GM18868 (cell line): ENCODE results near the gene HIF1A.
"Not testable (repeated sequence)": the region's sequence is repeated elsewhere in the genome, so short reads cannot be mapped to it uniquely, and the experiment has no call there.

Experiments used
- ATAC-seq: cut with Tn5 transposase; IDR thresholded peaks from one replicate; pipeline ENCODE4 v1.9.1; 2021; ENCODE audit warnings: mild to moderate bottlenecking, moderate library complexity; ENCODE audit not compliant: unreplicated experiment

The HIF1A gene

DNA sequence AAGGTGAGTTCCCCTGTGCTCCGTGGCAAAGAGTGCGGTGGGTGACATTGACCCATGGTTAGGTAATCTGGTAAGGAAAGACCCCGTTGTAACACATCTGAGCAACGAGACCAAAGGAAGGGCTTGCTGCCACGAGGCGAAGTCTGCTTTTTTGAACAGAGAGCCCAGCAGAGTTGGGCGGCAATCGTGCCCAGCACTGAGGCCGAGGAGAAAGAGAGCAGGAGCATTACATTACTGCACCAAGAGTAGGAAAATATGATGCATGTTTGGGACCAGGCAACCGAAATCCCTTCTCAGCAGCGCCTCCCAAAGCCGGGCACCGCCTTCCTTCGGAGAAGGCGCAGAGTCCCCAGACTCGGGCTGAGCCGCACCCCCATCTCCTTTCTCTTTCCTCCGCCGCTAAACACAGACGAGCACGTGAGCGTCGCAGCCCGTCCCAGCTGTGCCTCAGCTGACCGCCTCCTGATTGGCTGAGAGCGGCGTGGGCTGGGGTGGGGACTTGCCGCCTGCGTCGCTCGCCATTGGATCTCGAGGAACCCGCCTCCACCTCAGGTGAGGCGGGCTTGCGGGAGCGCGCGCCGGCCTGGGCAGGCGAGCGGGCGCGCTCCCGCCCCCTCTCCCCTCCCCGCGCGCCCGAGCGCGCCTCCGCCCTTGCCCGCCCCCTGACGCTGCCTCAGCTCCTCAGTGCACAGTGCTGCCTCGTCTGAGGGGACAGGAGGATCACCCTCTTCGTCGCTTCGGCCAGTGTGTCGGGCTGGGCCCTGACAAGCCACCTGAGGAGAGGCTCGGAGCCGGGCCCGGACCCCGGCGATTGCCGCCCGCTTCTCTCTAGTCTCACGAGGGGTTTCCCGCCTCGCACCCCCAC lies at the start of gene HIF1A:
Gene HIF1A, plus strand, starts transcription at position 684 of the 865 bp plus-strand sequence. CDS start 292 bp downstream, outside the sequence.
- ATAC-seq = peak; percentile 90

DNA sequence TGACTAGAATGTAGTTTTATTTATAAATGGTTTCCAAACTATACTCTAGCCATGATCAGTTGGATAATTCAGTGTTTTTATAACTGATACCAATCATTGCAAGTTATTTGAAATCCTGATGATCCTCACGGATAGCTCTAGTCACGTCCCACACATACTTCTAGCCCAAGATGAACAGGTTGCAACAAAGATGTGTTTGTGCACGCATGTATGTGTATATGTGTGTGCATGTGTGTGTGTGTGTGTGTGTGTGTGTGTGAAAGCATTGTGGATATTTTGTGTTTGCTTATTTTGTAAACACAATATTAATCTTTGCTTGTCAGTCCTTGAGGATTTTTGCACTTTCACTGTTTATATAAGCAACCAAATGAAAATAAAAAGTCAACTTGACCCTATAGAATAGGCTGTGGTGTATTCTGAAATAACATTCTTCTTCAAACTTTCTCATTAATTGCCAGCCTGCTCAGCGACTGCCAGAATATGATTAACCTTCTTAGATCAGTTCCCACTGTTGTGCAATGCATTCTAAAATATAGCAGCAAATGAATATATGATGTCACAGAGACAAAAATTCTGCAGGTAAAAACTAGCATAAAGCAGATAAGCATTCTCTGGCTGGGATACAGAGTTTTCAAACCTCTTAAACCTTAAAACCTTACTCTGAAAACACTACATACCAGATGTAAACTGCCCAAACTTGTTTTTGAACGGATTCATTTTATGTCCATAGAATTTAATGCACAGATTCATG lies 48.8 kb upstream of the HIF1A start:
- no peak for ATAC-seq

DNA sequence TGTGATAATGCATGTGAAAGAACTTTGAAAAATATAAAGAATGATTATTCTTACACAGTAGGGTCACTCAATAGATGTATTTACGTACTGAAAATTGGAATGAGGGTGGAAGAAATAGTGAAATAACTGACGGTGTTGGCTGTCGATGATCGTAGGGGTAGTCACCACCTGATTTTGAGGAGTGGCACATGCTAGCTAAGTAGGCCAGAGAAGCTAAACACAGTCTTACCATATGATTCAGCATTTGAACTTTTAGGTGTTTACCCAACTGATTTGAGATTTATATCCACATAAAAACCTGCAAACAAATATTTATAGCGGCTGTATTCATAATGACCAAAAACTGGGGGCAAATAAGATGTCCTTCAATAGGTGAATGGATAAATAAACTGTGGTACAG lies 47.6 kb upstream of the HIF1A start:
- ATAC-seq = no peak

DNA sequence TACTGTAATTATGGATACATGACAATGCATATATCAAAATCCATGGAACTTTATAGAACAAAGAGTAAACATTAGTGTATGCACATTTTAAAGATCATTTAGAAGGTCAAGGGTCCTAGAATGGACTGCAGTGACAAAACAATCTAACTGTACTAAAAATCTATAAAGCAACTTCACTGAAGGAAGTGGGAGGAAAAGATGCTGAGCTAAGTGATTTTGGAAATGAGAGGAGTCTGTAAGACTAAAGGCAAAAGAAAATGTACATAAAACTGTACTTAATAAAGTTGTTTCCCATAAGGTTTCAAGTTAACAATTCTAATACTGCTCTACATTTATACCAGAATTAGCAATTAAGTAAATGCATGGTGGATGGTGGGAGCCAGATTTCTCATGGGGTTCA lies 46.9 kb upstream of the HIF1A start:
- ATAC-seq = no peak

- ATAC-seq = no peak
These were observed 46.0 kb upstream of the HIF1A start for GRCh38 chr14:61649283-61649682.

DNA sequence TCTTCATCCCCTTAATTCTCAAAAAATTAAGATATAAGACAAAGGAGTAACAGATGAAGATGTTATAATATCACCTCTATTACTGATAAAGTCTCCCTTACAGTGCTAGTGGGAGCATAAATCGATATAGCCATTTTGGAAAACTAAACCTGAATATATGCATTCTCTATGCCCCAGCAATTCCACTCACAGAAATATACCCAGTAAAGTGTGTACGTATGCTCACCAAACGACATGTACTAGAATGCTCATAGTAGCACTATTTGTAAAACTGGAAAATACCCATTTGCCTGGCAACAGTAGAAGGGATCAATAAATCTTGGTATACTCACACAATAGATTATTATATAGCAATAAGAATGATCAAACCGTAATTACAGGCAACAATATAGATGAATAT lies 44.0 kb upstream of the HIF1A start:
- ATAC-seq = no peak

DNA sequence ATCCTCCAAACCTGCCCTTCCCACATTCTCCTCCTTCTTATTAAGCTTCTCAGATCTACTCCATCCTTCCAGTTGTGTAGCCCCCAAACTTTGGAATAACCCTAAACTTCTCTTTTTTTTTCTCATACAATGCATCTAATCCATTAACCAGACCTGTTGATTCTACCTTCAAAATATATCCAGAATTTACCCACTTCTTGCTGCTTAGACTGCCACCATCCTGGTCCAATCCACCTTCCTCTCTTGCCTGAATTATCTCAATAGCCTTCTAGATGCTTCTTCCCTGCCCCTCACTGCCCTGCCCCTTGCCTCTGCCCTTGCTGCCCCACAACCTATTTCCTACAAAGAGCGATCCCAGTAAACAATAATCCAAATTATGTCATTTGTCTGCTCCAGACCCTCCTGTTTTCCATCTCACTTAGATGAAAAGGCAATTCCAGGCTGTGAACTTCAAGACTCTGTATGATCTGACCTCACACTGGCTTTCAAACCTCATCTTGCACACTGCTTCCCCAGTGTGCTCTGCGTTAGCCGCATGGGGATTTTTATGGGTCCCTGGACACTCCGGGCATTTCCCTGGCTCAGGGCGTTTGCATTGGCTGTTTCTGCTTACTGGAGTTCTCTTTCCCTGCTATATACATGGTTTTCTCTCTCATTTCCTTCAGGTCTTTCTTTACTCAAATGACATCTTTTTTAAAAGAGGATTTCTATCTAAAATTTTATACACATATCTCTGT lies 42.6 kb upstream of the HIF1A start:
- peak; percentile 85 for ATAC-seq

DNA sequence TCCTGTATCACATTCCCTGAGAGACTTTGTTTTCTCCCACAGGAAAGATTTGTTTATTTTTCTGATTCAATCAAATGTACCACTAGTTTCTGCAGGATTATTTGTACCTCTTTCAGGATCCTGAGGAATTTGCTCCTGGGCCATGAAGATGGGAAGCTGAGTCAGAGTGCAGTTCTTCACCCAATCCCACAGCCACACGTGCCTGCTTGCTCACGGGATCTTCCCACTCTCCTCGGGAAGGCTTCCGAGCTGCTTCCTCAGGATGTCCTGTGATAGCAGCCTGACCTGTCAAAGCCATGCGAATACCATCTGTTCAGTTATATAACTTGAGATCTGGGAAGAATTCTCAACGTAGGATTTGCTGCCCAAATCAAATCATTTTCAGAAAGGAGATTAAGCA lies 41.8 kb upstream of the HIF1A start:
- no peak for ATAC-seq

- ATAC-seq = no peak
These were observed 41.3 kb upstream of the HIF1A start for GRCh38 chr14:61654026-61654425.

DNA sequence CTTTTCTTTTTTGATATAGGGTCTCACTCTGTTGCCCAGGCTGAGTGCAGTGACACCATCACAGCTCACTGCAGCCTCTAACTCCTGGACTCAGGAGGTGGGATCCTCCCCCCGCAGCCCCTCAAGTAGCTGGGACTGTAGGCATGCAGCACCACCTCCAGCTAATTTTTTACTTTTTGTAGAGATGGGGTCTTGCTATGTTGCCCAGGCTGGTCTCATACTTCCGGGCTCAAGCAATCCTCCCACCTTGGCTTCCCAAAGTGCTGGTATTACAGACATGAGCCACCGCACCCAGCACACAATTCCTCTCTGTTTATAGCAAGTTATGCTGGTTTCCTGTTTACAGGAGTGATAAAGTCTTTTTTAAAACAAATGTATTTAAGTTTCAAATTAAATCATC lies 39.5 kb upstream of the HIF1A start:
- no peak for ATAC-seq

DNA sequence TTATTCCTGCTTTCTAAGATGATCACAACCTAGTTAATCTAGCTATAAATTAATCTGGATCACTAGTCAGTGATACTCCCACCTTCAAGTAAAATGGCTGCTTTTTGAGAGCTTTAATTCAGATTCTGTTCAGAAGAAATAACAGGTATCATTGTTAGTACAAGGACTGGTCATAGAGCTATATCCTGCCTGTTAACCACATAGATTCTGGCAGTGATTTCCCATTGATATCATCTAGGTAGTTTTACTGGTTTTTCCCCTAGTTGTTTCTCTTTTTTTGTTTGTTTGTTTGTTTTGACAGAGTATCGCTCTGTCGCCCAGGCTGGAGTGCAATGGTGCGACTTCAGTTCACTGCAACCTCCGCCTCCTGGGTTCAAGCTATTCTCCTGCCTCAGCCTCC lies 39.0 kb upstream of the HIF1A start:
- ATAC-seq = no peak

- not testable (repeated sequence) for ATAC-seq
These were observed 37.2 kb upstream of the HIF1A start for GRCh38 chr14:61658111-61658510.

GRCh38 chr14:61659582-61659981 lies 35.7 kb upstream of the HIF1A start:
- no peak for ATAC-seq

- peak; percentile 32 for ATAC-seq
These were observed 33.6 kb upstream of the HIF1A start for GRCh38 chr14:61661471-61662400.

DNA sequence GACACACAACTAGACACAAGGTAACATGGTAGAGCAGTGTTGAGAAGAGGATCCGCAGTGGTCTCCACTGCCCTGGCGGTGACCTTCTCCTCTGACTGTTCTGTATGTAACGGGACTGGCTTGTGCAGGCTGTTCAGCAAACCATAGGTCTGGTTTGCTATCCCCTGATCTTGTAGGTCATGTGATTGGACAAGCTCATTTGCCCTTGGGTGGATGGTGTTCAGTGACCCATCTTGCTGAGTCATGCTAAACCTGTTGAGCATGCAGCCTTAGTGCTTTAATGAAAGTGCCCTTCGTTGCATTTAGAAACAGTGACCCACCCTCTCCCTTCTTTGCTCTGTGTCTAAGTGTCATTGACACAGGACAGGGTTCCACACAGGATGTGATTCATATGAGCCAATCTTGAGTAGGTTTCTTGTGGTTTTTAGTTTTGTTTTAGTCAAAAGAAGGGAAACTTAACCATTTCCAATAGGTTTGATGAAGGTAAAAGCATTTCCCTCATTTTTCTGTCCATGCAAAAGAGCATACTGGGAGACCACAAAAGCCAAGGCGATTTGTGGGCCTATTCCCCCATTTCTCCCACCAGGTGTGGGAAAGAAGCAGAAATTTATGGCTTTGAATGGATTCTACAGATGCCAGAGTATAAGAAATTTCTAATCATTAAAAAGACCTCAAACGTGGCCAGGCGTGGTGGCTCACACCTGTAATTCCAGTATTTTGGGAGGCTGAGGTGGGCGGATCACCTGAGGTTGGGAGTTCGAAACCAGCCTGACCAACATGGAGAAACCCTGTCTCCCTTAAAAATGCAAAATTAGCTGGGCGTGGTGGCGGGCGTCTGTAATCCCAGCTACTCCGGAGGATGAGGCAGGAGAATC lies 32.6 kb upstream of the HIF1A start:
- ATAC-seq = peak; percentile 78

DNA sequence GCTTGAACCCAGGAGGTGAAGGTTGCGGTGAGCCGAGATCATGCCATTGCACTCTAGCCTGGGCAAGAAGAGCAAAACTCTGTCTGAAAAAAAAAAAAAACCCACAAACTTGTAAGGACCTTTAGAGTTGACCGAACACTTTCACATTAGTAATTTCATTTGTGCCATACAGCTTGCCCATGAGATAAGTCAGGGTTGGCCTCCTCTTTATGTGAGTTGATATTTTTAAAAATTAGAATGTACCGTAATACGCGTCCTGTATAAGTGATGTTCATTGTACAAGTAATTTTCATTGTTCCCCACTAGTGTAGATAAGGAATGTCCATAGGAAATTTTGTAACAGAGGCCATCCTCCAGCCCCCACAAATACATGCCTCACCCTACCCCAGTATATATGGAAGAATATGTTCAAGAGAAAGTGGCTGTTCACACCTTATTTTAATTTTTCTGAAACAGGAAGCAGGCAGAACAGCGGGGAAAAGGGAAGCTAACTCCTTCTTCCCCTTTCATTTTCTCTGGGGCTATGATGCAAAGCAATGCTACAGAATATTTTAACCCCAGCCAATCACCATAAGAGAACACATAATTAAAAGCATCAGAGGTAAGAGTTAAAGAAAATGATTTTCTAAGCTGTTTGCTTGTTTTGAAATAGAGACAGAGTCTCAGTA lies 31.9 kb upstream of the HIF1A start:
- peak; percentile 15 for ATAC-seq

- no peak for ATAC-seq
These were observed 27.0 kb upstream of the HIF1A start for GRCh38 chr14:61668282-61668681.

GRCh38 chr14:61670576-61670975 lies 24.7 kb upstream of the HIF1A start:
- ATAC-seq = no peak

- peak; percentile 86 for ATAC-seq
These were observed 24.2 kb upstream of the HIF1A start for GRCh38 chr14:61671082-61671481.
